GM18867 (cell line): ENCODE data around the gene TMOD3.

ENCODE experiments used
- ATAC-seq: cut with Tn5 transposase; IDR thresholded peaks from one replicate; pipeline ENCODE4 v1.9.1; 2021; ENCODE audit warnings: mild to moderate bottlenecking, moderate library complexity; ENCODE audit not compliant: unreplicated experiment

The TMOD3 gene

DNA sequence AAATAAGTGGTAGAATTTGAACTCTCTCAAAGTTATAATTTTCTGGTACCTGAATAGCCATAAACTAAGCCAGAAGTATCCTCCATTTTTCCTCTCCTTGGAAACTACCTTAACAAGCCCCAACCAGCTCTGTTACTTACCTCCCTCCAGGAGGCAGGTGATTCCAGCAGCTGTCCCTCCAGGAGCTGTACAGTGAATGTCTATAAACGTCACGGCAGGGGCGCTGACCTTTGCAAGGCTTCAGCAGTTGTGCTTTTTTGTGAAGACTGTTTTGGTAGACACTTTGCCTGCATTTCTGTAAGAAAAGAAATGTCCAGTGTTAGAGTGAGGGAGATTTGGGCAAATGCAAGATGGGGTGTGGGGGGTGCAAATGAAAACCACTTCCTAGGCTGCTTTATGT lies 75.0 kb downstream of the TMOD3 start:
- ATAC-seq: no peak

DNA sequence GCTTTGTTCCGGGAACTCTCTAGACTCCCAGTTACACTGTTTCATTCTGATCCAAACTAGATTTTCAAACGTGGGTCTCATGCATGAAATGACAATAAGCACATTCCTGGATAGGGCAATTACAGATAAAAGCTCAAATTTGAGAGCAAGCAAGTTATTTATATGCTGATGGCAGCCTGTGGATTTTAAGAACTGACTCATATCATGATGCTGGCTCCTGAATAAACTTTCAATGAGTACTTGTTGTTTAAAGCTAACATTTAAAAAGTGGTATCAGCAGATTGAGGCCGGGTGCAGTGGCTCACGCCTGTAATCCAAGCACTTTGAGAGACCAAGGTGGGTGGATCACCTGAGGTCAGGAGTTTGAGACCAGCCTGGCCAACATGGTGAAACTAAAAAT lies 75.5 kb downstream of the TMOD3 start:
- ATAC-seq: no peak

DNA sequence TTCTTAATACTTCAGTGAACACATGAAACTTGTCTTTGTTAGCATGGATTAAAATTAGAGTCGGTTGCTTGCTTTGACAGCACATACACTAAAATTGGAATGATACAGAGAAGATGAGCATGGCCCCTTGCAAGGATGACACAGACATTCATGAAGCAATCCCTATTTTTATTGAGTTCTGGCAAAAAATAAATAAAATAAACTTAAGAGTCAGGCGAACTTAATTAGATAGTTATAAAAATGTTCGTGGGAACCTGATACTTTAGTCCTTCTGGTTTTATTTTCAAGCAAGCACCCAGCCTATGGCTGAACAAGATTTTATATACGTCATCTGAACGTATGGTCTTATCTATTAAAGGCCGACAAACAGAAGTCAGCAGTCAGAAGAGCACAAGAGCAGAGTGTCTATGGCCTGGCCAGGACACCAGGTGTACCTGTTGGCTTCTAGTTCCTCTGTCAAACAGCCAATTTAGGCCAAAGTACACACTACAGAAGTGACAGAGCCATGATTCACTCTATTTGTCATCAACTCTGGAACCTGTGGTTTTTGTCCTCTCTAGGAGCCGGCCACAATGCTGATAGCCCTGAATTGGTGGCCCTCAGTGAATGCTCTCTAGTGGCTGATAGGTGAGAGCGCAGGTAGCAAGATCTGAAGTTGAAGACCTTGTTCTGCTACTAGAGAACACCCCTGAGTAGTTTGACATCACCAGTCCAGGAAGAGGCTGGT lies 77.8 kb downstream of the TMOD3 start:
- no peak for ATAC-seq

DNA sequence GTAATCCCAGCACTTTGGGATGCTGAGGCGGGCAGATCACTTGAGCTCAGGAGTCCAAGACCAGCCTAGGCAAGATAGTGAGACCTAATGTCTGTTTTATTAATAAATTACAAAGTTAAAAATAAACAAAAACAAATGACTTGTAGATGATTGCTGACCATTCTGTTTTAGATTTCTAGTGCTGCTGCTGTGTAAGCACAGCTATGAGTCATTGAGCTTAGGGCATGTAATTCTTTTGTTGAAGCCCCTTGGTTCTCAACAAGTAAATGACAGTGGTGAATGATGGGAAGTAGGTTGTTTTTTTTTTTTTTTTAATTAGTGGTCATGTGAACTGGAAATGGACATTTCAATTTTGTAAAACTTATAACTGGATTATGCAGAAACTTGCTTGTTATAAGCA lies 78.9 kb downstream of the TMOD3 start:
- no peak for ATAC-seq

DNA sequence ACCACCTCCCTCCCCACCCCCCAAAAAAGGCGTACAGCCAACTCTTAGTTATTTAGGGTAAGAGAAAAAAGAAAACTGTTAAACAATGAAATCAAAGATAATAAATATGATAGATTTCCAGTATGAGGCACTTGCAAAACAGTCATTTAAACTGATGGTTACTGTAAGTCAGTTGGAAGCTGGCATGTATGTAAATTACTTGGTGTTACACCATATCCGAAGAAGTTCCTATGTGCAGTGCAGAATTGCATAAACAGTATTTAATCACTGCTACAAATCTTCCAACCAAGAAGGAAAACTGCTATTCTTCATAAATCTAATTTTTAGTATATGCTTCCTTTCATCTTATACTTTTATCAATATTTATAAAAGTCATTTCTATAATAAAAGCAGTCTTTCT lies 80.1 kb downstream of the TMOD3 start:
- ATAC-seq: no peak

DNA sequence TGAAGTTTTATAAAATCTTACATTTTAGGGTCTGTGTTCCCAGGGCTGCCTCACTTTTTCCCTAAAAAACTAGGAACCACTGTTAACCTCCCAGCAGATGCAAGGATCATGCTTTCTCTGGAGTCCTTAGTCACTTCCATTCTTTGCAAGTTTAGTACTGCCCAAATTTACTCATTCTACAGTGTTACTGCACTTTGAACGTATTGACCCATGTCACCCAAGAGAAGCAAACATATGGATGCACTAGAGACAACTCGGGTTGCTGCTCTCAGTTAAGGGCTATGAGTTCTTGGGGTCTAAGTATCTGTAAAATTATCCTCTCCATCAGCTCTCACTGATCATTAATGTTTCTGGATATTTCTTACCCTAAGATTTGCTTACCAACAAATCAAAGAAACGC lies 83.1 kb downstream of the TMOD3 start:
- ATAC-seq: no peak

DNA sequence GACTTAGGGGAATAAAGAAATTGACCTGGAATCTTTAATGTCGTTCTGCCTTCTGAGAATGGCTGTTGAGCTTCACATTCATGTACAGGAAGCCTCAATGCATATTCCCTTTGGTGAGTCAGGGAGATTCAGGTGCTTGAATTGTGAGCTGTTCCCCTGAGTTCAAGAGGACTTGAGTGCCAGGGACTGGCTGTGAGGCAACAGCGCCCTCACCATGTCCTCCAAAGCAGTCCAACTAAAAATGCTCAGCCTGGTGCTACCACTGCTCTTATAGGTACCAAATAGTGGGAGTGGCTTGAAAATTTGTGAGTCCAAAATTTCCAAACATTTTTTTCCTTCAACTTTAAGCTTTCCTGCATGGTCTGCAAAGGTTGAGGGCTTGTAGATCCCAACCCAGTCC lies 88.0 kb downstream of the TMOD3 start:
- ATAC-seq: no peak

DNA sequence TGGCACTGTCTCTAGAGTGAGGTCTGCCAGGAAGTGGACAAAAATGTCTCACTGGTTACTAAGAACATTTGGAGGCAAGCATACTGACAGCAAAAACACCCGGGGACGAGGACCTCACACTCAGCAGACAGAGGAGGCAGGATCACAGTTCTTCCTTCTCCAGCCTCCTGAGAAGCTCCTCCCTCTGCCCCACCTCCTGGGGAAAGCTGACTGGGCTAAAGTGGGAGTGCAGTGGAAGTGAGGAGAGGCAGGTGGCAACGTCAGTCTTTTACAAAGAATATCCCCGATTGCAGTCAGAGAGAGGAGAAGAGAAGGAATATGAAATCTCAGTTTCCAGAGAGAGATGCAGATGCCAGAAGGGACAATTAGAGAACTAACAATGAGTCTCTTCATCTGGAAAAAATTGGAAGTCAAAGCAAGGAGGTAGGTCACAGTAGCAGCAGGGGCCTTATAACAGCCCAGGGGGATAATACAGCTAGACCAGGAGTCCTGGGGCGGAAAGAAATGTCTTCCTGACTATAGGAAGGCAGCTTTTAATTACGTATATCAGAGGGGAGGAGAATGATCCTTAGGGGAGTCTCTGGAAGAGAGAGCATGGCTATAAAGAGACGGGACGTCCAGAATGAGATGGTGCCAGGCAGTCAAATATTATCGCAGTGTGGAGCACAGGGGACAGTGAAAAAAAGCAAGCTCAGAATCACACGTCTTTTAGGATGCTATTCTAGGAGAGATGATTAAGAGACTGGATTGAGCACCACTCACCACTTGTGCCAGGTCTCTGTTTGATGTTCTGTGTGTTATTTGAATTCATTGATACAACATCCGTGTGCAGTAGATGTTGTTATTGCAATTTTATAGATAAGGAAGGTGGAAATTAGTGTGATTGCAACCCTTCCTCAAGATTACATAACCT lies 95.0 kb downstream of the TMOD3 start:
- ATAC-seq: no peak

DNA sequence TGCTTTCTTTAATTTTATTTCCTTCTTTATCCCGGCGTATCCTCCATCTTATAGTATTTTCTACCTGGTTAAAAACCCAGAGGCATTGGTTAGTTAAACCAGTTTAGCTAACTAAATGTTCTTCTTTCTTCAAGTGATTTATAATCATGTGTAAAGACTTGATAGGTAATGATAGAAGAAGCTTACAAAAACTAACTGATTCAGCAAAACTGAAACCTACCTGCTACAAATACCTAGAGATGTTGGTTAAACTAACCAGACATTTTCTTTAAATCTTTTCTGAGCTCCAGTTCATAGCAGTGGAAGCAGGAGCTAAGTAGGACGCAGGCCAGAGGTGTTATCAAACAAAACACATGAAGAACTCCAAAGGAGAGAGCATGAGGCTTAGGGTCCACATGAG lies 97.4 kb downstream of the TMOD3 start:
- ATAC-seq: no peak

DNA sequence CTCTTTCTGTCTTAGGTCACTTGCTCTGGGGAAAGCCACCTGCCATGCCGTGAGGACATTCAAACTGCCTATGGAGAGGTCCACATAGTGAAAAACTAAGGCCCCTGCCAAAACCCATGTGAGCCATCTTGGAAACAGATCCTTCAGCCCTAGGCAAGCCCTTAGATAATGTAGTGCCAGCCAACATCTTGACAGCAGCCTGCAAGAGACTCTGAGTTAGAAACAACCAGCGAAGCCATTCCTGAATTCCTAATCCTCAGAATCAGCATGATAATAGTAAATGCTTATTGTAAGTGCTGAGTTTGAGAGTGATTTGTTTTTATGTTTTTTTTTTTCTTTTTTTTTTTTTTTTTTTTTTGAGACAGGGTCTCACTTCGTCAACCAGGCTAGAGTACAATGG lies 101.6 kb downstream of the TMOD3 start:
- ATAC-seq: no peak

DNA sequence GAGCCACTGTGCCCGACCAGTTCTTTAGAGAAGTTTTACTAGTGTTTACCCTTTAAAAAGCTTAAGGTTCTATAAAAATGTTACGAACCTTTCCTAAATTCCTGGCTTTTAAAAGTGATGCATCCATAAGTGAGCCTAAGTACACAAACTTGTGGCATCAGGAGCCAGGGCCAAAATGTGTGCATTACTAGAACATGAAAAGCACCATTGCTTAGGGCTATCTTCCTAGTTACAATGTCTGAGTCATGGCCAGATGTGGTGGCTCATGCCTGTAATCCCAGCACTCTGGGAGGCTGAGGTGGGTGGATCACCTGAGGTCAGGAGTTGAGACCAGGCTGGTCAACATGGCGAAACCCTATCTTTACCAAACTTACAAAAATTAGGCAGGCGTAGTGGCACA lies 102.2 kb downstream of the TMOD3 start:
- ATAC-seq: no peak

DNA sequence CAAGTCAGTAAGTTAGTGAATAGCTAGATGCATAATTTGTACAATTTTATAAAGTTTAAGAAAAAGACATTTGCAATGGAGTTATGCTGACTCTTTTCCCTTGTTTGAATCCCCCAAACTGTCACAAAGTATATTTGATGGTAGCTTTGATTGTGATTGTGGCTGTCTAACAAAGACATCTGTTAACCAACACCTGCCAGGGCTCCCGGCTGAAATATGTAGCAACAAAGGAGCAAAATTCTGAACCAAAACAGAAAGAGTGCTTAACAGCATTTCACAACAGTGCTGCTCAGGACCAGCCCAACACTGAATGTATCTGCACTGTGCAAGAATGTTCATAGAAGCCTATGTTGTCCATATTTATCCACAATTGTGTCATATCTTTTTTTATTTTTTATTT lies 102.7 kb downstream of the TMOD3 start:
- ATAC-seq: no peak

DNA sequence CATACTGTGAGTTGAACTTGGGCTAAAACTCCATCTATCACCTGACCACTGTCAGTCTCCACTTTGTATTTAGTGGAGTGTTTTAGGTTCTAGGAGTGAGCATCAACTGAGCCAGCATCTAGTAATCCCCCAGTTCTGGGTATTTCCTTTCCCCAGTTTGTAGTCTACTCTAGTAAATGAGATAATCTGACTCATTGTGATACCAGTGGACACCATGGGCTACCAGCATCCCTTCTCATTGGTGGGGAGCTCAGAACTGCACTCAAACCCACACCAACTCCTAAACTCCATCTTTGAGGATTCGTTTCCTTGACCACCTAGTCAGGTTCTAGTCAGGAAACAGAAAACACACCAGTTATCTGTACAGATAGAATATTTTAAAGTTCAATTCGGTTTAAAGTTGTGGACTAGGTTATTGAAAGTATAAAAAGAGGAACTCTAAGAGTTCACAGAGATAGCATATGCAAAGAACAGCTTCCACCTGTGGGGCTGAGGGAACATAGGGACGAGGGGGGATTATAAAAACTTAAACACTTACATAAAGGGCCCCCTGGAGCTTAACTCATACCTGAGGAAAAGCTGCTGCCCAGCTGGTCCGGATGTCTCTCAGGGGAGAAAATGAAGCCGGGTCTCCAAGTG lies 106.1 kb downstream of the TMOD3 start:
- peak; percentile 90 for ATAC-seq

DNA sequence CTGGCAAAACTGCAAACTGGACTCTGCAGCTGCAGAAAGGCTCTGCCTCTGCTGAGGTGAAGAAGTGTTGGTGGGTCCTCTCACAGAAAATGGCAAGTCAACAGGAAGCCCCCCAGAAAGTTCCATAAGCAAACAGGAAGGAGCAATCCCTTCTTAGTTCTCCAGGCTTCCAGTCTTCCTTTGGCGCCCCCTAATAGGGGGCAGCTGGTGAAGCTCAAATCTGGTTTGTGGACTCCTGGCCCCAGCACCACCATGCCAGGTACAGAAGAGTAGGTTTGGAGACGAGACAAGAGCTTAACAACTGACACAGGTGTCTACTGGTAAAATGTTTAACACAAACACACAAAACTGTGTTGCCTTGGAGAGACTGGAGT lies 106.6 kb downstream of the TMOD3 start:
- peak; percentile 2 for ATAC-seq

DNA sequence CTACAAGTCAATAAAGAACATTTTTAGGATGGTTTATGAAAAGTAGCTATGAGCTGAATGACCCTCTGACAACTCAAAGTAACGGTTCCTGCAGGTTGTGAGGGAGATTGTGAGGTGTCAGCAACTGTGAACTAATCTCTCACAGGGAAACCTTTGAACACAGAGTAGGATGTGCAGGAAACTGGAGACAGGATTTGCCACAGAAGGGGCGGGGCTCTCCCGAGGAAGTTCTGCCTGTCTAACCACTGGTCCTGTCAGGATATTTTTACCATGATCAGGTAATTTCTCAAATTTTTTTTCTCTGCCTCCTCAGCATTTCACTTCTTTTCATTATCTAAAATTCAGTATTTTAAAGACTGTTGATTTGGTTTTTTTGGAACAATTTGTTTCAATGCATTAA lies 108.8 kb downstream of the TMOD3 start:
- no peak for ATAC-seq

DNA sequence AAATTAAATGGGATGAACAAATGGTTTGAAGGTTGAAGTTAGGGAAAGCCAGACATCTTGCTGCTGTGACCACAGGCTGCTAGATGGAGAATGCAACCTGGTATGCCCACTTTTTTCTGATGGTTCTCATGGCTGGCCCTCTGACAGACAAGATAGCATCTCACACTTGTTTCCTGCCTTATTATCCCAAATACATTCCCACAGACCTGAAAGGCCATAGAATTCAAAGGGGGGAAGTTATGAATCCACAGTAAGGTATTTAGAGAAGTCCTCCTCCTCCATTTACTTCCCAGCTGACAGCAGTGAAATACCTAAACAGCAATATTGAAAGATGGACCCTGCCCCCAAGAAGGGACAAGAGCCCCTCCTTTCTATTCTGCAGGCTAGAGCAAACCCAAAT lies 109.8 kb downstream of the TMOD3 start:
- no peak for ATAC-seq

DNA sequence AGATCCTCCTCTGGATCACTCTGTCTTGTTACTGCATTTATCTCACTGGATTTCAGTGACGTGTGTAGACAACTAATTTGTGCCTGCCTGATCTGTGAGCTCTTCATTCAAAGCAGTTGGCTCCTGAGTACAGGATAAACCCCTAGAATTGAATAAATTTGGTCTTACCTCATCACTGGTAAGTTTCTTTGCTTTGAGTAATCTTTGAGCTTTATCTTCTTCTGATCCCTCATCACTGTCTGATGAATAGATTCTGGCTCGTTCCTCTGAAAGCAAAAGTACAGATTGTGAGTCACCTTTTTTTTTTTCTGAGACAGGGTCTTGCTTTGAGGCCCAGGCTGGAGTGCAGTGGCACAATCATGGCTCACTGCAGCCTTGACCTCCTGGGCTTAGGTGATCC lies 117.7 kb downstream of the TMOD3 start:
- ATAC-seq: no peak

DNA sequence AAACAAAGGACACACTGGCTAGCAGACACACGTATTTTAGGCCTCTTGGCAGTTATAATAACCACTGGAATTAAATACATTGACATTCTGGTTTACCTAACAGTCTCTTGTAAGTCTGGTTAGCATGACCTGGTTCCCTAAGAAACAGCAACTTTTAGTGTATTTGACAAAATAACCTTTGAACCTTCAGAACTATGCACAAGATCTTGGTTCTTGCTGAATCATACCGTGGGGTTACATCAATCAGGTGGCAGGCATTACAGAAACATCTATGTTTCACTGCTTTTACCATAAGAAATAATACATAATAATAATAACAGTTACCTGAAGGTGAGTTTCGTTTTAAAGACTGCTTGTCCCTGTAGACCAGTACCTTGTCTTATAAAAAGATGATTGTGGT lies 123.4 kb downstream of the TMOD3 start:
- ATAC-seq: no peak

DNA sequence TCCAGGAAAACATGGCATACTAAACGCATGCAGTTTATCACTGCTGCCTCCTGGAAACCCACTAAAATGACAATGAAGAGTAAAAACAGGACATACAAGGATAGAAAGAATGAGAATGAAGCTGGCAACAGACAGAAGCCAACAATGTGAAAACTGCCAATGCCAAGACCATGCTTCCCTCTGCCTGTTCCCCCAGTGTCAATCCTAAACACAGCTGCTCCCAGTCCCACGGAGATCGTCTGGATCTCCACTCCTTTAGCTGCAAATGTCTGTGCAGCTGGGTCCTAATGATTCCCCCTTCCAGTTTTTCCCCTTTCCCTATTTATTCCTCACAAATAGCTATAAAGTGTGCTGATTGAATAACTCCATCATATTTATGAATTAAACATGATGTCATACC lies 126.1 kb downstream of the TMOD3 start:
- ATAC-seq: no peak
